HG02981 (cell line): ENCODE data around the gene EEF1A1.
"Not testable (repeated sequence)": the region's sequence is repeated elsewhere in the genome, so short reads cannot be mapped to it uniquely, and the experiment has no call there.

Experiments used
- ATAC-seq: cut with Tn5 transposase; IDR thresholded peaks from one replicate; pipeline ENCODE4 v1.9.1; 2021; ENCODE audit warnings: mild to moderate bottlenecking, moderate library complexity; ENCODE audit not compliant: unreplicated experiment

Gene EEF1A1

GRCh38 chr6:73538116-73538779 lies 17.4 kb upstream of the EEF1A1 start:
- ATAC-seq, result no peak

GRCh38 chr6:73537677-73538076 lies 16.8 kb upstream of the EEF1A1 start:
- ATAC-seq, result no peak

- ATAC-seq, result no peak
Observed at GRCh38 chr6:73534628-73535027, 13.8 kb upstream of the EEF1A1 start.

GRCh38 chr6:73532293-73532692 lies 11.5 kb upstream of the EEF1A1 start:
- no peak for ATAC-seq

- no peak for ATAC-seq
Observed at GRCh38 chr6:73528897-73529296, 8.1 kb upstream of the EEF1A1 start.

- no peak for ATAC-seq
Observed at GRCh38 chr6:73525546-73526330, 4.9 kb upstream of the EEF1A1 start.

- ATAC-seq, result peak; percentile 45
Observed at GRCh38 chr6:73523434-73524123, 2.7 kb upstream of the EEF1A1 start.

GRCh38 chr6:73521351-73521985 lies 636 bp upstream of the EEF1A1 start:
- peak; percentile 28 for ATAC-seq

- ATAC-seq, result no peak
Observed at GRCh38 chr6:73519926-73520687, 725 bp downstream of the EEF1A1 start.

GRCh38 chr6:73518982-73519881 lies 1.6 kb downstream of the EEF1A1 start:
- not testable (repeated sequence) for ATAC-seq

GRCh38 chr6:73518100-73518981 lies 2.5 kb downstream of the EEF1A1 start:
- not testable (repeated sequence) for ATAC-seq

GRCh38 chr6:73516514-73517489 lies 4.0 kb downstream of the EEF1A1 start:
- no peak for ATAC-seq

GRCh38 chr6:73515204-73515655 lies 5.6 kb downstream of the EEF1A1 start:
- ATAC-seq, result peak; percentile 33

GRCh38 chr6:73514746-73515110 lies 6.1 kb downstream of the EEF1A1 start:
- ATAC-seq, result no peak

- no peak for ATAC-seq
Observed at GRCh38 chr6:73513496-73513854, 7.4 kb downstream of the EEF1A1 start.

GRCh38 chr6:73511796-73512195 lies 9.0 kb downstream of the EEF1A1 start:
- no peak for ATAC-seq

GRCh38 chr6:73509851-73510250 lies 11.0 kb downstream of the EEF1A1 start:
- no peak for ATAC-seq
